Caco-2 (cell line): ENCODE data around the gene MLC1. TPM values are rescaled to one million over a fixed set of nuclear protein-coding genes. Genes with fewer than 3 reads are reported as not detected.

Experiments used
- BruUV-seq: library from RNA; stranded (reverse); fragments of 400-500 nt; replicated peaks from 2 replicates; lab custom pipeline; 2021; lab: Mats Ljungman, UMichigan
- CTCF ChIA-PET: fragments of 300-600 bp; sonication (Branson Sonifier 250); formaldehyde crosslinking; loops from one replicate; lab custom pipeline; 2022; ENCODE audit warnings: antibody characterized with exemption; lab: Charles Lee
- POLR2A ChIA-PET: fragments of 300-600 bp; sonication (Branson Sonifier 250); formaldehyde crosslinking; loops from one replicate; lab custom pipeline; 2022; ENCODE audit warnings: antibody characterized with exemption; lab: Charles Lee
- DNase-seq, 2 experiments: peaks; one replicate each; pipeline versions ENCODE4 v3.0.0 to v3.0.0-alpha.2; 2020 to 2022
- H3K27me3 ChIP-seq: replicated peaks from 2 replicates; pipeline ENCODE4 v1.6.0; 2011; ENCODE audit warnings: low read length; ENCODE audit not compliant: control insufficient read depth, insufficient read depth
- H3K36me3 ChIP-seq: 2 replicates; pipeline ENCODE4 v1.5.1; 2011; ENCODE audit warnings: low read length; ENCODE audit not compliant: control insufficient read depth, insufficient read depth
- H3K4me1 ChIP-seq: fragments of 250-450 bp; sonication (Bioruptor Pico); 2 replicates; pipeline ENCODE4 v1.5.1; 2020; ENCODE audit warnings: mild to moderate bottlenecking
- H3K4me3 ChIP-seq: 2 replicates; pipeline ENCODE4 v1.5.1; 2011; ENCODE audit warnings: low read depth, mild to moderate bottlenecking, control low read depth, low read length
- H3K9me3 ChIP-seq: fragments of 250-450 bp; sonication (Bioruptor Pico); 2 replicates; pipeline ENCODE4 v1.5.1; 2020; ENCODE audit warnings: mild to moderate bottlenecking, moderate library complexity
- H3K27ac Mint-ChIP-seq: one replicate; pipeline ENCODE4 v1.8.0; 2022; ENCODE audit warnings: mixed read lengths; ENCODE audit not compliant: unreplicated experiment
- H3K27me3 Mint-ChIP-seq: one replicate; pipeline ENCODE4 v1.8.0; 2022; ENCODE audit warnings: mixed read lengths; ENCODE audit not compliant: insufficient read depth, unreplicated experiment
- H3K36me3 Mint-ChIP-seq: one replicate; pipeline ENCODE4 v1.8.0; 2022; ENCODE audit warnings: mild to moderate bottlenecking, mixed read lengths; ENCODE audit not compliant: insufficient read depth, unreplicated experiment
- H3K4me1 Mint-ChIP-seq: one replicate; pipeline ENCODE4 v1.8.0; 2022; ENCODE audit warnings: low read depth, mixed read lengths; ENCODE audit not compliant: unreplicated experiment
- H3K4me3 Mint-ChIP-seq: one replicate; pipeline ENCODE4 v1.8.0; 2022; ENCODE audit warnings: mild to moderate bottlenecking, moderate library complexity, mixed read lengths; ENCODE audit not compliant: unreplicated experiment
- H3K9me3 Mint-ChIP-seq: one replicate; pipeline ENCODE4 v1.8.0; 2022; ENCODE audit warnings: mixed read lengths; ENCODE audit not compliant: unreplicated experiment
- CTCF ChIP-seq, 2 experiments: fragments of 200-600 bp in 1 of 2; IDR thresholded peaks; 1 replicate in 1 of 2; 2 replicates in 1 of 2; pipeline versions ENCODE4 v1.5.1 to v1.8.0; 2011 to 2022; ENCODE audit warnings: antibody characterized with exemption in 1 of 2, control low read depth in 1 of 2, inconsistent platforms in 1 of 2, low read depth in 1 of 2, low read length in 1 of 2, mild to moderate bottlenecking in 1 of 2, moderate library complexity in 1 of 2; ENCODE audit not compliant: insufficient read depth in 1 of 2, severe bottlenecking in 1 of 2, unreplicated experiment in 1 of 2
- intact Hi-C: fragments of 100-400 bp; cut with micrococcal nuclease; formaldehyde crosslinking; loops from one replicate; pipeline ENCODE4 v1.10.0; 2022; ENCODE audit not compliant: unreplicated experiment
- total RNA-seq: library from RNA; stranded (reverse); gene quantifications from 2 replicates; pipeline ENCODE4 v1.2.3, GENCODE V29; 2022

The MLC1 gene
- total RNA-seq, 1 experiment from 2014 or later, result 0.14 TPM

GRCh38 chr22:50072714-50073538, 12.3 kb downstream of the MLC1 start:
- no peak overlapping the region for H3K4me3 ChIP-seq
- Mint-ChIP-seq H3K36me3 (no peaks in the 10 kb centered on the region), H3K27ac (no peak overlapping the region), H3K9me3 (no peaks in the 10 kb centered on the region), H3K27me3 (no peaks in the 10 kb centered on the region), H3K4me3 (no peak overlapping the region), H3K4me1 (no peaks in the 10 kb centered on the region)
- no peaks in the 10 kb centered on the region for H3K4me1 ChIP-seq
- DNase-seq, result no peak
- POLR2A ChIA-PET, result no interaction called here
- no peak for TF ChIP-seq CTCF (IDR thresholded peaks at IDR 0.05; ENCODE audit: insufficient read depth in 1 of 2, low read depth in 1 of 2, low read length in 1 of 2, severe bottlenecking in 1 of 2, unreplicated experiment in 1 of 2)
- H3K27me3 ChIP-seq, result no peaks in the 10 kb centered on the region
- no peaks in the 10 kb centered on the region for H3K36me3 ChIP-seq
- no TSS peak for BruUV-seq
- intact Hi-C loops, result no loop called here
- CTCF ChIA-PET, result no interaction called here
- no peaks in the 10 kb centered on the region for H3K9me3 ChIP-seq

- Histone ChIP-seq H3K9me3 (no peaks in the 10 kb centered on the region), H3K4me3 (no peak overlapping the region), H3K27me3 (no peaks in the 10 kb centered on the region), H3K36me3 (no peaks in the 10 kb centered on the region), H3K4me1 (no peaks in the 10 kb centered on the region)
- POLR2A ChIA-PET, result no interaction called here
- no peaks in the 10 kb centered on the region for H3K27me3 Mint-ChIP-seq
- no peak overlapping the region for H3K4me3 Mint-ChIP-seq
- CTCF ChIA-PET, result no interaction called here
- no peak overlapping the region for H3K27ac Mint-ChIP-seq
- no peak for TF ChIP-seq CTCF (IDR thresholded peaks at IDR 0.05; ENCODE audit: insufficient read depth in 1 of 2, low read depth in 1 of 2, low read length in 1 of 2, severe bottlenecking in 1 of 2, unreplicated experiment in 1 of 2)
- H3K36me3 Mint-ChIP-seq, result no peaks in the 10 kb centered on the region
- no peaks in the 10 kb centered on the region for H3K9me3 Mint-ChIP-seq
- intact Hi-C loops, result no loop called here
- no TSS peak for BruUV-seq
- no peaks in the 10 kb centered on the region for H3K4me1 Mint-ChIP-seq
- DNase-seq, result no peak
Observed at GRCh38 chr22:50072167-50072555, 13.1 kb downstream of the MLC1 start.

- DNase-seq, result no peak
- POLR2A ChIA-PET, result no interaction called here
- Mint-ChIP-seq H3K9me3 (no peaks in the 10 kb centered on the region), H3K4me3 (no peak overlapping the region), H3K36me3 (no peaks in the 10 kb centered on the region), H3K27me3 (no peaks in the 10 kb centered on the region), H3K27ac (no peak overlapping the region), H3K4me1 (no peaks in the 10 kb centered on the region)
- no peaks in the 10 kb centered on the region for H3K9me3 ChIP-seq
- H3K4me3 ChIP-seq, result no peak overlapping the region
- intact Hi-C loops, result no loop called here
- H3K4me1 ChIP-seq, result no peaks in the 10 kb centered on the region
- CTCF ChIA-PET, result no interaction called here
- no TSS peak for BruUV-seq
- H3K27me3 ChIP-seq, result no peaks in the 10 kb centered on the region
- no peak for TF ChIP-seq CTCF (IDR thresholded peaks at IDR 0.05; ENCODE audit: insufficient read depth in 1 of 2, low read depth in 1 of 2, low read length in 1 of 2, severe bottlenecking in 1 of 2, unreplicated experiment in 1 of 2)
- H3K36me3 ChIP-seq, result no peaks in the 10 kb centered on the region
Observed at GRCh38 chr22:50071432-50072166, 13.6 kb downstream of the MLC1 start.
